ENCODE data around the gene MANBA. TPM values are rescaled to one million over a fixed set of nuclear protein-coding genes. Genes with fewer than 3 reads are reported as not detected.
"Not testable (repeated sequence)": the region's sequence is repeated elsewhere in the genome, so short reads cannot be mapped to it uniquely, and the experiment has no call there.

MANBA gene
- total and polyA plus RNA-seq, 2 of the 13 experiments (the other 11 are each of a cell fraction or from before 2014, with no cell fraction given) = 11.7 to 33.3 TPM

DNA sequence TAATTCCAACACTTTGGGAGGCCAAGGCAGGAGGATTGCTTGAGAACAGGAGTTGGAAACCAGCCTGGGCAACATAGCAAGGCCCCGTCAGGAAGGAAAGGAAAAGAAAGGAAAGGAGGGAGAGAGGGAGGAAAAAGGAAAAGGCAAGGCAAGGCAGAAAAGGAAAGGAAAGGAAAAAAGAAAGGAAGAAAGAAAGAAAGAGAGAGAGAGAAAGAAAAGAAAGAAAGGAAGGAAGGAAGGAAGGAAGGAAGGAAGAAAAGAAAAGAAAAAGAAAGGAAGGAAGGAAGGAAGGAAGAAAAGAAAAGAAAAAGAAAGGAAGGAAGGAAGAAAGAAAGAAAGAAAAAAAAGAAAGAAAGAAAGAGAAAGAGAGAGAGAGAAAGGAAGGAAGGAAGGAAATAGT is 51.7 kb downstream of the MANBA start:
- H2AFZ ChIP-seq (ENCODE audit: low read length); H3K9me3 ChIP-seq (ENCODE audit: low read length); H3K4me3 ChIP-seq (replicated peaks in 1 of 3; ENCODE audit: insufficient read depth in 1 of 3, low read depth in 2 of 3, low read length in 3 of 3); intact Hi-C loops (cut with micrococcal nuclease; ENCODE audit: unreplicated experiment); H4K20me1 ChIP-seq (ENCODE audit: insufficient read depth, low read length); BruUV-seq (replicated peaks); DNase-seq (ENCODE audit: low spot score); in situ Hi-C loops (cut with HindIII; ENCODE audit: extremely low pct_ligation_motif_present, low pct_unique_long_range_greater_than_20kb); CTCF ChIA-PET (ENCODE audit: low intra/inter-chr PET ratio, low total read pairs); FAIRE-seq; H3K27ac ChIP-seq (ENCODE audit: extremely low read length, insufficient read depth, low read length); POLR2A ChIA-PET; H3K36me3 ChIP-seq (replicated peaks in 1 of 2; ENCODE audit: control insufficient read depth in 1 of 2, insufficient read depth in 2 of 2, low read length in 2 of 2); H3K79me2 ChIP-seq (ENCODE audit: insufficient read depth, low read length); H3K27me3 ChIP-seq (ENCODE audit: control insufficient read depth in 1 of 2, insufficient read depth in 2 of 2, low read length in 2 of 2); H3K9ac ChIP-seq (ENCODE audit: insufficient read depth, low read depth, low read length); ATAC-seq; H3K4me2 ChIP-seq (ENCODE audit: low read depth, low read length): not testable (repeated sequence)
- H3K4me1 ChIP-seq (ENCODE audit: insufficient read depth, low read length) = peaks cover 18% of the 10 kb centered on the region
- WGBS (ENCODE audit: low lambda C conversion rate) = 95% methylated on average over 1 of the region's 1 CpG
- 0 out of 2 replicates have a peak, but pooled peaks have one; percentile 23 for TF ChIP-seq U2AF2 (IDR thresholded peaks at IDR 0.05; ENCODE audit: low read depth, low read length)

DNA sequence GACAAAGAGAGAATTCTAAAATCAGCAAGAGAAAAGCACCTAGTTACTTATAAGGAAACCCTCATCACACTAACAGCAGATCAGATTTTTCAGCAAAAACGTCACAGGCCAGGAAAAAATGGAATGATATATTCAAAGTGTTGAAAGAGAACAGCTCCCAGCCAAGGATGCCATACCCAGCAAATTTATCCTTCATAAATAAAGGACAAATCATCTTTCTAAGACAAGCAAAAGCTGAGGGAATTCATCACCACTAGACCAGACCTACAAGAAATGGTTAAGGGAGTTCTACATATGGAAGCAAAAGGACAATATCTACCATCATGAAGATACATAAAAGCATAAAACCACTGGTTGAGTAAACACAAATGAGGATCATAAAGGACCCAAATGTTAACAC is 53.6 kb downstream of the MANBA start:
- in situ Hi-C loops (cut with HindIII; ENCODE audit: extremely low pct_ligation_motif_present, low pct_unique_long_range_greater_than_20kb) (no loop called here), intact Hi-C loops (cut with micrococcal nuclease; ENCODE audit: unreplicated experiment) (no loop called here)
- ATAC-seq (no peak), DNase-seq (ENCODE audit: low spot score) (no peak), FAIRE-seq (no peak)
- Histone ChIP-seq H3K9me3 (ENCODE audit: low read length) (no peaks in the 10 kb centered on the region), H4K20me1 (ENCODE audit: insufficient read depth, low read length) (no peaks in the 10 kb centered on the region), H3K27ac (ENCODE audit: extremely low read length, insufficient read depth, low read length) (no peak overlapping the region), H3K79me2 (ENCODE audit: insufficient read depth, low read length) (no peaks in the 10 kb centered on the region), H2AFZ (ENCODE audit: low read length) (no peak overlapping the region), H3K4me3 (replicated peaks in 1 of 3; ENCODE audit: insufficient read depth in 1 of 3, low read depth in 2 of 3, low read length in 3 of 3) (no peak overlapping the region), H3K4me2 (ENCODE audit: low read depth, low read length) (no peak overlapping the region), H3K9ac (ENCODE audit: insufficient read depth, low read depth, low read length) (no peak overlapping the region), H3K4me1 (ENCODE audit: insufficient read depth, low read length) (no peaks in the 10 kb centered on the region), H3K36me3 (replicated peaks in 1 of 2; ENCODE audit: control insufficient read depth in 1 of 2, insufficient read depth in 2 of 2, low read length in 2 of 2) (no peaks in the 10 kb centered on the region; a peak in 1 of 5 replicates), H3K27me3 (ENCODE audit: control insufficient read depth in 1 of 2, insufficient read depth in 2 of 2, low read length in 2 of 2) (no peaks in the 10 kb centered on the region; a peak in 1 of 5 replicates)
- no peak for TF ChIP-seq U2AF2 (IDR thresholded peaks at IDR 0.05; ENCODE audit: low read depth, low read length)
- peak; percentile 71; the same call in 1 of the 2 replicates for TF ChIP-seq ZNF337 (CRISPR knock-in tag; IDR thresholded peaks at IDR 0.05; ENCODE audit: borderline replicate concordance, low read depth)
- POLR2A ChIA-PET = no interaction called here
- WGBS (ENCODE audit: low lambda C conversion rate) = 91% methylated on average over 1 of the region's 1 CpG
- CTCF ChIA-PET (ENCODE audit: low intra/inter-chr PET ratio, low total read pairs) = no interaction called here
- BruUV-seq (replicated peaks) = no TSS peak
